B cell (primary cell): ENCODE results near the gene PTGES3L. TPM values are rescaled to one million over a fixed set of nuclear protein-coding genes. Genes with fewer than 3 reads are reported as not detected.

Experiments used
- ATAC-seq: fragments of 200-7000 bp; cut with Tn5 transposase; one replicate; pipeline ENCODE4 v1.10.0; 2021; ENCODE audit warnings: low read depth, mild to moderate bottlenecking, moderate number of reproducible peaks, moderate library complexity
- CTCF ChIA-PET: fragments of 350-600 bp; sonication (Branson Sonifier 250); formaldehyde crosslinking; loops from one replicate; lab custom pipeline; 2021; ENCODE audit warnings: antibody characterized with exemption, inconsistent platforms; lab: Charles Lee
- POLR2A ChIA-PET: fragments of 350-600 bp; sonication (Branson Sonifier 250); formaldehyde crosslinking; loops from one replicate; lab custom pipeline; 2021; ENCODE audit warnings: antibody characterized with exemption; lab: Charles Lee
- DNase-seq: peaks from one replicate; pipeline ENCODE4 v3.0.0; 2013
- H2AFZ ChIP-seq: 2 replicates; pipeline ENCODE4 v1.6.1; 2012; ENCODE audit warnings: mild to moderate bottlenecking, low read depth, low read length; ENCODE audit not compliant: insufficient read depth, poor library complexity, severe bottlenecking
- H3K27ac ChIP-seq, 2 donors: 1 replicate in 1 of 2; 2 replicates in 1 of 2; pipeline ENCODE4 v1.5.1; 2012 to 2013; ENCODE audit warnings: low read length in 2 of 2, mild to moderate bottlenecking in 2 of 2, moderate library complexity in 1 of 2
- H3K27me3 ChIP-seq, 4 experiments: fragments of 200-600 bp in 1 of 4; sonication (generic) in 1 of 4; replicated peaks in 1 of 4; 1 replicate in 2 of 4; 2 replicates in 2 of 4; pipeline versions ENCODE4 v1.6.1 to v1.7.0; 2013 to 2016; ENCODE audit warnings: low read length in 3 of 4, mild to moderate bottlenecking in 2 of 4, mixed read lengths in 1 of 4, moderate library complexity in 1 of 4; ENCODE audit not compliant: insufficient read depth in 4 of 4, control insufficient read depth in 3 of 4; ENCODE audit errors: control extremely low read depth in 1 of 4
- H3K36me3 ChIP-seq, 2 experiments: replicated peaks in 1 of 2; 1 replicate in 1 of 2; 2 replicates in 1 of 2; pipeline versions ENCODE4 v1.6.1 to v1.7.1; 2013; ENCODE audit warnings: low read length in 1 of 2; ENCODE audit not compliant: insufficient read depth in 2 of 2, control insufficient read depth in 1 of 2; ENCODE audit errors: control extremely low read depth in 1 of 2, extremely low read depth in 1 of 2
- H3K4me1 ChIP-seq, 2 donors: fragments of 200-600 bp in 1 of 2; sonication (generic) in 1 of 2; 1 replicate in 1 of 2; 2 replicates in 1 of 2; pipeline versions ENCODE4 v1.5.1 to v1.6.1; 2013 to 2017; ENCODE audit warnings: low read length in 2 of 2; ENCODE audit not compliant: control insufficient read depth in 2 of 2, insufficient read depth in 2 of 2
- H3K4me2 ChIP-seq: replicated peaks from 2 replicates; pipeline ENCODE3; 2012; ENCODE audit warnings: mild to moderate bottlenecking, low read depth, low read length; ENCODE audit not compliant: poor library complexity, severe bottlenecking
- H3K4me3 ChIP-seq, 5 experiments: fragments of 200-600 bp in 1 of 5; sonication (generic) in 1 of 5; 1 replicate in 3 of 5; 2 replicates in 2 of 5; pipeline versions ENCODE4 v1.5.1 to v1.7.0; 2011 to 2016; ENCODE audit warnings: low read length in 4 of 5, mild to moderate bottlenecking in 4 of 5, low read depth in 2 of 5, control low read depth in 1 of 5, moderate library complexity in 1 of 5; ENCODE audit not compliant: insufficient read depth in 1 of 5; ENCODE audit errors: control extremely low read depth in 1 of 5, extremely low read depth in 1 of 5
- H3K79me2 ChIP-seq: fragments of 200-600 bp; sonication (generic); one replicate; pipeline ENCODE4 v1.6.0; 2016; ENCODE audit warnings: low read length; ENCODE audit not compliant: control insufficient read depth, insufficient read depth
- H3K9ac ChIP-seq: fragments of 200-600 bp; sonication (generic); 2 replicates; pipeline ENCODE4 v1.6.1; 2017; ENCODE audit warnings: mild to moderate bottlenecking, low read length, moderate library complexity
- H3K9me3 ChIP-seq, 3 donors: one replicate each; pipeline versions ENCODE4 v1.6.1 to v1.7.1; 2013; ENCODE audit warnings: low read length in 2 of 3; ENCODE audit not compliant: control insufficient read depth in 2 of 3, insufficient read depth in 1 of 3; ENCODE audit errors: control extremely low read depth in 1 of 3
- H4K20me1 ChIP-seq: 2 replicates; pipeline ENCODE4 v1.6.0; 2012; ENCODE audit warnings: mild to moderate bottlenecking, low read length; ENCODE audit not compliant: insufficient read depth, control insufficient read depth, poor library complexity, severe bottlenecking
- H3K27ac Mint-ChIP-seq: one replicate; pipeline ENCODE4 v1.8.0; 2021; ENCODE audit warnings: mixed read lengths
- H3K27me3 Mint-ChIP-seq: one replicate; pipeline ENCODE4 v1.8.0; 2021; ENCODE audit warnings: mixed read lengths
- H3K4me1 Mint-ChIP-seq: one replicate; pipeline ENCODE4 v1.8.0; 2021; ENCODE audit warnings: mixed read lengths
- H3K4me3 Mint-ChIP-seq: one replicate; pipeline ENCODE4 v1.8.0; 2021; ENCODE audit warnings: mixed read lengths
- H3K9me3 Mint-ChIP-seq: one replicate; pipeline ENCODE4 v1.8.0; 2022; ENCODE audit warnings: mixed read lengths; ENCODE audit not compliant: insufficient read depth
- CTCF ChIP-seq: fragments of 200-600 bp; IDR thresholded peaks from one replicate; pipeline ENCODE4 v1.8.0; 2022; ENCODE audit warnings: antibody characterized with exemption, mild to moderate bottlenecking
- EZH2 ChIP-seq: IDR thresholded peaks from 2 replicates; pipeline ENCODE4 v1.6.1; 2012; ENCODE audit warnings: borderline replicate concordance, low read depth, mild to moderate bottlenecking, moderate library complexity, low read length; ENCODE audit not compliant: insufficient read depth, poor library complexity, severe bottlenecking
- WGBS: methylation state at CpG from one replicate; pipeline ENCODE4 v1.1.5; 2013; ENCODE audit warnings: missing lambda C conversion rate; ENCODE audit not compliant: insufficient coverage; 5-methylcytosine and 5-hydroxymethylcytosine counted together
- intact Hi-C: fragments of 100-400 bp; cut with micrococcal nuclease; formaldehyde crosslinking; loops from one replicate; pipeline ENCODE4 v1.10.0; 2022
- polyA plus RNA-seq: library from polyadenylated mRNA; depleted of rRNA; stranded (reverse); fragments of >200 nt; gene quantifications from 2 replicates; pipeline ENCODE4 v1.2.3, GENCODE V29; 2012
- total RNA-seq, 2 donors: library from RNA; stranded (reverse); fragments of 120-200 nt in 1 of 2; gene quantifications; 1 replicate in 1 of 2; 2 replicates in 1 of 2; pipeline versions ENCODE4 v1.2.3 to v1.2.4, GENCODE V29; 2013 to 2022

The PTGES3L gene
- total and polyA plus RNA-seq, 2 donors (not counting 1 experiment from before 2014, with no cell fraction given): 0.94 to 1.0 TPM

DNA sequence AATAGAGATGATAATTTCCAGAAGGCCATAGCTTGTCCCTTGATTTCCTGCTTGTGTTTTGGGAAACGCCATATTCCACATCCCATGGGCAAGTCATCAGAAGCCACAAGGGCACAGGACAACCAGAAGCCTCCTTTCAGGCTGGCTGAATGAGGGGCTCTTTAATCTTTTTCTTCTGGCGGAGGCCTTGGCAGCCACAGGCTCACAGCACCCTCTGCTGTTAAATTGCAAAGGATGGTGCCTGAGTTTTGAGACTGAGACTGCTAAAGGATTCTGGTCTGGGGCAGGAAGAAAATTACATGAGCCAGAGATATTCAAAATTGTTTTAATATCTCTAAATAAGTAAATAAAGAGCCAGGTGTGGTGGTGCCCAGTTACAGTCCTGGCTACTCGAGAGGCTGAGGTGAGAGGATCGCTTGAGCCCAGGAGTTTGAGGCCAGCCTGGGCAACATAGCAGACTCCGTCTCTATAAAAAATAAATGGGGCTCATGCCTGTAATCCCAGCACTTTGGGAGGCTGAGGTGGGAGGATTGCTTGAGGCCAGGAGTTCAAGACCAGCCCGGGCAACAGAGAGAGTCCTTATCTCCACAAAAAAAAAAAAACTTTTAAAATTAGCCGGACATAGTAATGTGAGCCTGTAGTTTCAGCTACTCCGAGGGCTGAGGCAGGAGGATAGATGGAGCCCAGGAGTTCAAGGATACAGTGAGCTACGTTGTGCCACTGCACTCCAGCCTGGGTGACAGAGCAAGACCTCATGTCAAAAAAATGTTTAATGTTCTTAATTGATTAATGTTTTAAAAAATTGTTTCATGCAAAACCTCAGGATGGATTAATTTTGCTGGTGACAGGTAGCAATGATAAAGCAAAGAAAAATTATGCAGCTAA lies 41.9 kb downstream of the PTGES3L start:
- CTCF ChIA-PET: interaction anchor here (0.8 to 2.3 kb wide), 7 partner anchors 9 to 411 kb away, joined by 3 to 6 read pairs (median 3); no protein-coding TSS in a partner anchor
- Histone ChIP-seq H3K27me3 (peaks cover 0 to 6% (median 1%) of the 10 kb centered on the region in 4 experiments), H3K9me3 (no peaks in the 10 kb centered on the region), H4K20me1 (no peaks in the 10 kb centered on the region), H2AFZ (no peak overlapping the region), H3K79me2 (no peaks in the 10 kb centered on the region), H3K4me1 (no peaks in the 10 kb centered on the region), H3K9ac (no peak overlapping the region), H3K4me2 (no peak overlapping the region), H3K36me3 (no peaks in the 10 kb centered on the region), H3K27ac (no peak overlapping the region), H3K4me3 (no peak overlapping the region)
- Mint-ChIP-seq H3K9me3 (no peaks in the 10 kb centered on the region), H3K27me3 (no peaks in the 10 kb centered on the region), H3K4me1 (no peaks in the 10 kb centered on the region), H3K4me3 (no peak overlapping the region), H3K27ac (no peak overlapping the region)
- TF ChIP-seq CTCF: peak; percentile 54
- no peak for TF ChIP-seq EZH2
- WGBS: 33% methylated on average over 3 of the region's 9 CpGs
- intact Hi-C loops: loop anchor here (1.0 to 10.0 kb wide), 3 partner anchors 93 to 360 kb away; partner anchors contain the start of gene AOC2
- ATAC-seq (peak; percentile 45), DNase-seq (peak; percentile 48)
- POLR2A ChIA-PET: interaction anchor here (0.6 kb wide), 1 partner anchor 46 kb away, joined by 8 read pairs; no protein-coding TSS in a partner anchor

DNA sequence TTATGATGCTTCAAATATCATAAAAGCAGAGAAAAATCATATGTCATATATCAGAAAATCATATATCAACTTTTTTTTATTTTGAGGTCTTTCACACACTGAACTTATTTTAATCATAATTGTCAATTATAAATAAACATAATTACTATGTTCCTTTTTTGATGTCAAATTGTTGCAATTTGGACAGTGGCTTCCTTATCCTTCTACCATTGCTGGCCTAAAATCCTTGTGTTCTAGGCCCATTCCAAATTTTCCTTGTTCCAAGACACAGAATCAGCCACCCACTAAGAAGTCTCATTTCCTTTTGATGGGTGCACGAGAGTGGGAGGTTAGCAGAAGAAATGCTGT lies 50.4 kb downstream of the PTGES3L start:
- DNase-seq (no peak), ATAC-seq (no peak)
- intact Hi-C loops: loop anchor here (1.0 kb wide), 1 partner anchor 208 kb away; no protein-coding TSS in a partner anchor
- Histone ChIP-seq H3K79me2 (no peaks in the 10 kb centered on the region), H4K20me1 (no peaks in the 10 kb centered on the region), H3K4me1 (peaks cover 8 to 10% of the 10 kb centered on the region in 2 donors), H3K27me3 (no peaks in the 10 kb centered on the region), H3K9me3 (no peaks in the 10 kb centered on the region), H3K27ac (no peak overlapping the region), H3K9ac (no peak overlapping the region), H3K4me2 (no peak overlapping the region), H3K36me3 (no peaks in the 10 kb centered on the region), H3K4me3 (no peak overlapping the region), H2AFZ (peak overlapping the region; percentile 63)
- WGBS: no CpG with 5 or more reads among the region's 1 CpG
- H3K27ac Mint-ChIP-seq: no peak overlapping the region
- peak; percentile 27 for TF ChIP-seq CTCF
- no peak for TF ChIP-seq EZH2
- ChIA-PET CTCF (interaction anchor here (0.7 to 1.7 kb wide), 5 partner anchors 8 to 209 kb away, joined by 3 to 6 read pairs (median 5); partner anchors contain the start of gene PSME3), POLR2A (no interaction called here)
- H3K4me1 Mint-ChIP-seq: peaks cover 9% of the 10 kb centered on the region
- H3K4me3 Mint-ChIP-seq: no peak overlapping the region
- H3K9me3 Mint-ChIP-seq: no peaks in the 10 kb centered on the region
- no peaks in the 10 kb centered on the region for H3K27me3 Mint-ChIP-seq
